ENCODE results near the gene FGB. TPM values are rescaled to one million over a fixed set of nuclear protein-coding genes. Genes with fewer than 3 reads are reported as not detected.

The FGB gene
- total RNA-seq, 1 donor from 2014 or later: 37.0 TPM

DNA sequence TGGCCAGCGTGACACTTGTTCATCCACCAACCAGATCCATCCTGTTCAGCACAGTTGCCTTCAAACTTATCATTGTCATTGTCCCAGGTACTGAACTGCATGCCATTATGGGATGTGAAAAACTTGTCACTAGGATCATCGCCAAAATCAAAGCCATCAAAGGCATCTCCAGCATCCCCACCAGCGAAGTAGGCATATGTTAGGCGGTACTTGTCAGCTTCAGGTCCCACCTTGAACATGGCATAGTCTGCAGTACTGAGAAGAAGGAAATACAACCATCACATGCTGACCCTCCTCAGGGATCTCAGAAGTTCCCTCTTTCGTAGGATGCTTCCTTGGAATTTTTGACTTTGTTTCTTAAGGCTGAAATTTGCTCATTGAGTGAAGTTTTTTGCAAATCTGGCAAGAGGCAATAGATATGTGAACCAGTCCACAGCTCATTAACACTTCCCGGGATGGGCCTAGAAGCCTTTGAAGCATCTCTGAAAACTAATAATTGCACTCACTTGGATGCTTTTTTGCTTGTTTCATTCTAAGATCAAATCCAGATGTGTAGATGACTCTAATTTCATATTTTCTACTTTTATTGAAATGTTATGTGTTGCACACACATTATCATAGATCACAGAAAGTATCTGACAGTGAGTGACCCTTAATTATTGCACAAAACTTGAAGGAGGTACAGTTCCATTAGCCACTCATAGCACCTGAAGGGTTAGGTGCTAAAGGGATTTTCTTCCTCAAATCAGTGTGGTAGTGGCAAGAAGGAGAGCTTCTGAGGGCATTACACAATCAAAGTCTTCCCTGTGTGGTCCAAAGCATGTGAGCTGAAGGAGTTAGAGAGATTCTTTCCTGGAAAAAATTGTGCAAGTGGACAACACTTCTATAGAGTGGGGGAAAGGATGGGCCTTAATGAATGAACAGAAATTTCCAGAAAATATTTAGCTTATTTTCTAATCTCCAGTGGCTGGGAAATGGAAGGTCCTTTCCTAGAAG lies 44.2 kb downstream of the FGB start:
- H3K4me3 ChIP-seq: no peak overlapping the region
- intact Hi-C loops (cut with DNase I): no loop called here
- no peaks in the 10 kb centered on the region for H3K4me1 ChIP-seq
- no peaks in the 10 kb centered on the region for H3K36me3 ChIP-seq
- no peak for DNase-seq (ENCODE audit: low spot score in 2 of 2)
- no peak overlapping the region for H3K27ac ChIP-seq
- no peaks in the 10 kb centered on the region for H3K9me3 ChIP-seq
- TF ChIP-seq CTCF (IDR thresholded peaks at IDR 0.05): no peak
- H3K27me3 ChIP-seq: no peaks in the 10 kb centered on the region

- intact Hi-C loops (cut with DNase I): no loop called here
- DNase-seq (ENCODE audit: low spot score in 2 of 2): no peak
- Histone ChIP-seq H3K9me3 (no peaks in the 10 kb centered on the region), H3K4me3 (no peak overlapping the region), H3K36me3 (no peaks in the 10 kb centered on the region), H3K27me3 (no peaks in the 10 kb centered on the region), H3K27ac (no peak overlapping the region), H3K4me1 (no peaks in the 10 kb centered on the region)
- TF ChIP-seq CTCF (IDR thresholded peaks at IDR 0.05): no peak
Observed at GRCh38 chr4:154608361-154609252, 45.8 kb downstream of the FGB start.

DNA sequence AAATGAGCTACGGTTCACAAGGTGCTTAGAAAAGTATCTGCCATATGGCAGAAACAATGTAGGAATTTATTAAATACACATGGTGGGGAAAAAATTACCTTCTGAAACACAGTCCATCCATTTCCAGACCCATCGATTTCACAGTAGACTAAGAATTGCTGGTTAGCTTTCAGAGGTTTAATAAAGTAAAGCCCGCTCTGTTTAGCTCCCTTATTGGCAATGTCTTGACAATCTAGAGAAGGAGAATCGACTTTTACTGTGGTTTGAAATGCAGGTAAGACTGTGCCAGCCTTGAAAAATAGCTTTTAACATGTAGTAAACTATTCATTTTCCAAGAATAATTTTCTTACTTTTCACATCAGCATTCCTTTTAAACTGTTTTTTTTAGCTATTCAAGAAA lies 46.7 kb downstream of the FGB start:
- DNase-seq (ENCODE audit: low spot score in 2 of 2): no peak
- no peak overlapping the region for H3K27ac ChIP-seq
- H3K36me3 ChIP-seq: no peaks in the 10 kb centered on the region
- no peaks in the 10 kb centered on the region for H3K9me3 ChIP-seq
- H3K4me3 ChIP-seq: no peak overlapping the region
- no peak for TF ChIP-seq CTCF (IDR thresholded peaks at IDR 0.05)
- no peaks in the 10 kb centered on the region for H3K27me3 ChIP-seq
- intact Hi-C loops (cut with DNase I): no loop called here
- H3K4me1 ChIP-seq: no peaks in the 10 kb centered on the region

DNA sequence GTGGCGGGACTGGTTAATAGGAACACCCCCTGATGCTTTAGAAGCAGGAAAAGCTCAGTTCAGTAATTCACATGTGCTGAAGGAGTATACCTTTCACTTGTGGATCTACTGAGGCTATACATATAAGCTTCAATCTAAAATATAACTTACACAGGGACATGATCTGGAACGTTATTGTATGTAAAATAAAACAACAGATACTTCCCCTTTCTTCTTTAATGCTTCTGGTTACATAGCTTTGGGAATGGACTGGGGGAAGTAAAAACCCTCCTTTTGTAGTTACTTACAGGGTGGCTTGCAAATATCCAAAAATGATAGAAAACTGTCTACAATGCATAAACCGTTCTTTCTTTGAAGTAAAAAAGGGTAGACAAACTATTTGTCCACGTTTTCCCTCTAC lies 47.8 kb downstream of the FGB start:
- H3K4me3 ChIP-seq: no peak overlapping the region
- no peaks in the 10 kb centered on the region for H3K27me3 ChIP-seq
- DNase-seq (ENCODE audit: low spot score in 2 of 2): no peak
- H3K4me1 ChIP-seq: no peaks in the 10 kb centered on the region
- no peaks in the 10 kb centered on the region for H3K36me3 ChIP-seq
- H3K9me3 ChIP-seq: no peaks in the 10 kb centered on the region
- TF ChIP-seq CTCF (IDR thresholded peaks at IDR 0.05): no peak
- H3K27ac ChIP-seq: no peak overlapping the region
- intact Hi-C loops (cut with DNase I): no loop called here

GRCh38 chr4:154611833-154612232 lies 49.0 kb downstream of the FGB start:
- intact Hi-C loops (cut with DNase I): no loop called here
- H3K36me3 ChIP-seq: no peaks in the 10 kb centered on the region

More at GRCh38 chr4:154611833-154612232, 49.0 kb downstream of the FGB start:
- no peaks in the 10 kb centered on the region for H3K9me3 ChIP-seq
- no peaks in the 10 kb centered on the region for H3K4me1 ChIP-seq
- H3K27ac ChIP-seq: no peak overlapping the region
- no peak overlapping the region for H3K4me3 ChIP-seq
- no peak for DNase-seq (ENCODE audit: low spot score in 2 of 2)
- no peaks in the 10 kb centered on the region for H3K27me3 ChIP-seq
- no peak for TF ChIP-seq CTCF (IDR thresholded peaks at IDR 0.05)
